ENCODE measurements around the gene SPRYD3.
A peak's percentile ranks its signal among the peaks of the same experiment; 100 is the strongest.

SPRYD3 gene

GRCh38 chr12:53048033-53048779, 31.0 kb downstream of the SPRYD3 start:
- no peak for TF ChIP-seq CTCF (conservative IDR thresholded peaks at IDR 0.05; ENCODE audit: control insufficient read depth, insufficient read depth, low read depth, low read length)
- DNase-seq (ENCODE audit: low read depth): no peak
- H3K4me3 ChIP-seq (ENCODE audit: control insufficient read depth, low read depth, low read length): peak overlapping the region; percentile 40

GRCh38 chr12:53047221-53048032, 31.8 kb downstream of the SPRYD3 start:
- TF ChIP-seq CTCF (conservative IDR thresholded peaks at IDR 0.05; ENCODE audit: control insufficient read depth, insufficient read depth, low read depth, low read length): no peak
- H3K4me3 ChIP-seq (ENCODE audit: control insufficient read depth, low read depth, low read length): peak overlapping the region; percentile 69
- peak; percentile 60 for DNase-seq (ENCODE audit: low read depth)

- H3K4me3 ChIP-seq (ENCODE audit: control insufficient read depth, low read depth, low read length): peak overlapping the region; percentile 69
- no peak for TF ChIP-seq CTCF (conservative IDR thresholded peaks at IDR 0.05; ENCODE audit: control insufficient read depth, insufficient read depth, low read depth, low read length)
- DNase-seq (ENCODE audit: low read depth): peak; percentile 74
These were observed 32.5 kb downstream of the SPRYD3 start for GRCh38 chr12:53046655-53047220.

GRCh38 chr12:53045696-53046045, 33.5 kb downstream of the SPRYD3 start:
- peak overlapping the region; percentile 69 for H3K4me3 ChIP-seq (ENCODE audit: control insufficient read depth, low read depth, low read length)
- no peak for DNase-seq (ENCODE audit: low read depth)
- TF ChIP-seq CTCF (conservative IDR thresholded peaks at IDR 0.05; ENCODE audit: control insufficient read depth, insufficient read depth, low read depth, low read length): no peak

GRCh38 chr12:53044896-53045695, 34.1 kb downstream of the SPRYD3 start:
- no peak for TF ChIP-seq CTCF (conservative IDR thresholded peaks at IDR 0.05; ENCODE audit: control insufficient read depth, insufficient read depth, low read depth, low read length)
- DNase-seq (ENCODE audit: low read depth): no peak
- H3K4me3 ChIP-seq (ENCODE audit: control insufficient read depth, low read depth, low read length): no peak overlapping the region

- no peak for DNase-seq (ENCODE audit: low read depth)
- TF ChIP-seq CTCF (conservative IDR thresholded peaks at IDR 0.05; ENCODE audit: control insufficient read depth, insufficient read depth, low read depth, low read length): no peak
- H3K4me3 ChIP-seq (ENCODE audit: control insufficient read depth, low read depth, low read length): no peak overlapping the region
These were observed 35.1 kb downstream of the SPRYD3 start for GRCh38 chr12:53044052-53044581.

Data from fibroblast of mammary gland (primary cell).